K562 (cell line): ENCODE measurements around the gene ZNF487. TPM values are rescaled to one million over a fixed set of nuclear protein-coding genes. Genes with fewer than 3 reads are reported as not detected.

Experiments
- ATAC-seq: fragments of 200-7000 bp; cut with Tn5 transposase; 3 replicates; pipeline ENCODE4 v1.9.1; 2020; ENCODE audit warnings: moderate library complexity
- BruUV-seq: library from RNA; stranded (reverse); fragments of 400-500 nt; replicated peaks from 2 replicates; lab custom pipeline; 2021; lab: Mats Ljungman, UMichigan
- CTCF ChIA-PET: fragments of 300-600 bp; formaldehyde crosslinking; extraction: SDS; loops from one replicate; lab custom pipeline; 2021; ENCODE audit warnings: low intra/inter-chr PET ratio; lab: Yijun Ruan, JAX
- POLR2A ChIA-PET: fragments of 300-600, 350-650 bp; sonication (Branson Sonifier 250); formaldehyde crosslinking; extraction: SDS; loops from one replicate; lab custom pipeline; 2021; ENCODE audit warnings: antibody characterized with exemption, inconsistent platforms; lab: Yijun Ruan, JAX
- DNase-seq, 4 experiments: peaks; one replicate each; pipeline versions ENCODE4 v3.0.0 to v3.0.0-alpha.2; 2011 to 2018; ENCODE audit warnings: low spot score in 3 of 4, mixed read lengths in 3 of 4; ENCODE audit errors: extremely low read depth in 1 of 4
- FAIRE-seq: peaks from 2 replicates; lab custom pipeline; 2011; peaks lifted over from hg19 to GRCh38; lab: Jason Lieb, UNC
- H2AFZ ChIP-seq: 2 replicates; pipeline ENCODE4 v1.6.0; 2011; ENCODE audit warnings: low read depth, low read length, control low read depth, inconsistent platforms
- H3K27ac ChIP-seq: fragments of 200-600 bp; 3 replicates; pipeline ENCODE4 v1.8.0; 2011; ENCODE audit warnings: low read depth, mild to moderate bottlenecking, control low read depth, inconsistent platforms, low read length, moderate library complexity, mixed read lengths; ENCODE audit errors: extremely low read depth
- H3K27me3 ChIP-seq, 2 experiments: fragments of 300-600 bp in 1 of 2; 2 replicates in 1 of 2; 3 replicates in 1 of 2; pipeline versions ENCODE4 v1.6.0 to v1.8.0; 2011; ENCODE audit warnings: inconsistent platforms in 2 of 2, low read length in 2 of 2, mild to moderate bottlenecking in 1 of 2, mixed read lengths in 1 of 2, moderate library complexity in 1 of 2; ENCODE audit not compliant: control insufficient read depth in 2 of 2, insufficient read depth in 2 of 2
- H3K36me3 ChIP-seq: fragments of 300-600 bp; 3 replicates; pipeline ENCODE4 v1.8.0; 2011; ENCODE audit warnings: mild to moderate bottlenecking, low read length, inconsistent platforms; ENCODE audit not compliant: control insufficient read depth, insufficient read depth
- H3K4me1 ChIP-seq, 2 experiments: fragments of 200-600 bp in 1 of 2; replicated peaks in 1 of 2; 2 replicates in 1 of 2; 3 replicates in 1 of 2; pipeline versions ENCODE4 v1.5.1 to v1.8.0; 2011; ENCODE audit warnings: inconsistent platforms in 2 of 2, low read length in 2 of 2, mild to moderate bottlenecking in 1 of 2, mixed read lengths in 1 of 2, moderate library complexity in 1 of 2; ENCODE audit not compliant: control insufficient read depth in 2 of 2, insufficient read depth in 2 of 2
- H3K4me2 ChIP-seq: 2 replicates; pipeline ENCODE4 v1.6.1; 2011; ENCODE audit warnings: low read length, control low read depth, inconsistent platforms, mixed read lengths; ENCODE audit not compliant: insufficient read depth
- H3K4me3 ChIP-seq: fragments of 200-600 bp; sonication (generic), shearing (Covaris generic); 2 replicates; pipeline ENCODE4 v1.5.1; 2016; ENCODE audit warnings: control low read depth, inconsistent platforms
- H3K79me2 ChIP-seq: fragments of 200-600 bp; 3 replicates; pipeline ENCODE4 v1.8.0; 2011; ENCODE audit warnings: low read length, inconsistent platforms; ENCODE audit not compliant: control insufficient read depth, insufficient read depth
- H3K9ac ChIP-seq, 2 experiments: 2 replicates each; pipeline versions ENCODE4 v1.6.0 to v1.6.1; 2011; ENCODE audit warnings: low read depth in 2 of 2, low read length in 2 of 2, control low read depth in 1 of 2, inconsistent platforms in 1 of 2, mild to moderate bottlenecking in 1 of 2, mixed read lengths in 1 of 2; ENCODE audit not compliant: insufficient read depth in 1 of 2
- H3K9me1 ChIP-seq: one replicate; pipeline ENCODE4 v1.6.0; 2011; ENCODE audit warnings: inconsistent platforms, mild to moderate bottlenecking, low read length, moderate library complexity; ENCODE audit not compliant: control insufficient read depth, insufficient read depth
- H3K9me3 ChIP-seq: replicated peaks from 2 replicates; pipeline ENCODE4 v1.5.1; 2011; ENCODE audit warnings: low read depth, low read length, inconsistent platforms; ENCODE audit not compliant: control insufficient read depth, insufficient read depth
- H4K20me1 ChIP-seq: replicated peaks from 2 replicates; pipeline ENCODE4 v1.6.1; 2011; ENCODE audit warnings: low read length, inconsistent platforms, mixed read lengths; ENCODE audit not compliant: control insufficient read depth, insufficient read depth
- CHD2 ChIP-seq: IDR thresholded peaks from 2 replicates; pipeline ENCODE4 v1.6.1; 2011; ENCODE audit warnings: low read depth, low read length
- ILF3 ChIP-seq: fragments of 450-650 bp; IDR thresholded peaks from 2 replicates; pipeline ENCODE4 v1.6.1; 2018; ENCODE audit warnings: antibody characterized with exemption, mild to moderate bottlenecking, moderate library complexity, borderline replicate concordance
- MEF2D ChIP-seq: conservative IDR thresholded peaks from 2 replicates; pipeline ENCODE4 v1.6.1; 2016; ENCODE audit warnings: low read depth, missing genetic modification characterization, missing compliant biosample characterization
- PHF20 ChIP-seq: fragments of 450-650 bp; IDR thresholded peaks from 2 replicates; pipeline ENCODE4 v1.6.1; 2018; ENCODE audit not compliant: partially characterized antibody
- POLR2AphosphoS2 ChIP-seq: IDR thresholded peaks from 2 replicates; pipeline ENCODE4 v1.6.1; 2012; ENCODE audit warnings: low read length, improper control_type of control experiment
- SIN3A ChIP-seq, 2 experiments: fragments of 150-350 bp in 1 of 2; IDR thresholded peaks; 2 replicates each; pipeline ENCODE4 v1.6.1; 2011 to 2016; ENCODE audit warnings: borderline replicate concordance in 2 of 2, low read depth in 2 of 2, low read length in 2 of 2, mild to moderate bottlenecking in 2 of 2, moderate library complexity in 2 of 2; ENCODE audit not compliant: control insufficient read depth in 1 of 2
- SP1 ChIP-seq: sonication (generic); formaldehyde crosslinking; IDR thresholded peaks from 2 replicates; pipeline ENCODE4 v1.8.1; 2022; ENCODE audit warnings: mild to moderate bottlenecking, missing genetic modification reagents
- SRSF9 ChIP-seq: fragments of 200-400 bp; formaldehyde crosslinking; IDR thresholded peaks from 2 replicates; pipeline ENCODE4 v1.6.1; 2017; ENCODE audit warnings: low read depth, low read length, borderline replicate concordance
- WGBS: fragments of 100-300 bp; shearing (Covaris generic); methylation state at CpG from one replicate; pipeline ENCODE4 v1.1.6; 2016; ENCODE audit warnings: low coverage, mixed read lengths; ENCODE audit not compliant: insufficient coverage; ENCODE audit errors: missing lambda C conversion rate; 5-methylcytosine and 5-hydroxymethylcytosine counted together
- in situ Hi-C: fragments of 300-500 bp; cut with MboI; formaldehyde crosslinking; loops from 4 replicates; pipeline ENCODE4 v1.15.0; 2018; ENCODE audit warnings: inconsistent platforms, mixed read lengths
- intact Hi-C: fragments of 100-400 bp; cut with micrococcal nuclease; formaldehyde crosslinking; loops from 2 replicates; pipeline ENCODE4 v1.14.2; 2022
- polyA plus RNA-seq, 8 experiments: library from polyadenylated mRNA; depleted of rRNA in 4 of 8; stranded (reverse) in 5 of 8; unstranded in 3 of 8; fragments of >200 nt; fragmentation: Nextera tagmentation in 2 of 8; fragmentation: Illumina TruSeq in 1 of 8; extraction: Ambion mirVana in 2 of 8; extraction: Trizol in 1 of 8; gene quantifications; 2 replicates each; pipeline versions ENCODE4 v1.2.1 to v1.2.3, GENCODE V29; 2011 to 2014; ENCODE audit warnings: inconsistent platforms in 1 of 8, missing spikeins in 1 of 8
- total RNA-seq, 7 experiments: library from RNA; depleted of rRNA in 6 of 7; stranded (reverse); fragments of >200 nt in 6 of 7; fragmentation: Illumina TruSeq in 2 of 7; extraction: Trizol in 2 of 7; gene quantifications; 2 replicates each; pipeline versions ENCODE4 v1.2.1 to v1.2.3, GENCODE V29; 2011 to 2021; ENCODE audit warnings: low replicate concordance in 1 of 7
- TF ChIP-seq, protein P1 (sequence below): sonication (generic); formaldehyde crosslinking; IDR thresholded peaks from 2 replicates; pipeline ENCODE4 v1.8.1; 2023; ENCODE audit warnings: mild to moderate bottlenecking, missing genetic modification reagents

The ZNF487 gene
- total and polyA plus RNA-seq, 9 of the 15 experiments (the other 6 are each of a cell fraction or from before 2014, with no cell fraction given): 1.9 to 6.5 (median 4.2) TPM

DNA sequence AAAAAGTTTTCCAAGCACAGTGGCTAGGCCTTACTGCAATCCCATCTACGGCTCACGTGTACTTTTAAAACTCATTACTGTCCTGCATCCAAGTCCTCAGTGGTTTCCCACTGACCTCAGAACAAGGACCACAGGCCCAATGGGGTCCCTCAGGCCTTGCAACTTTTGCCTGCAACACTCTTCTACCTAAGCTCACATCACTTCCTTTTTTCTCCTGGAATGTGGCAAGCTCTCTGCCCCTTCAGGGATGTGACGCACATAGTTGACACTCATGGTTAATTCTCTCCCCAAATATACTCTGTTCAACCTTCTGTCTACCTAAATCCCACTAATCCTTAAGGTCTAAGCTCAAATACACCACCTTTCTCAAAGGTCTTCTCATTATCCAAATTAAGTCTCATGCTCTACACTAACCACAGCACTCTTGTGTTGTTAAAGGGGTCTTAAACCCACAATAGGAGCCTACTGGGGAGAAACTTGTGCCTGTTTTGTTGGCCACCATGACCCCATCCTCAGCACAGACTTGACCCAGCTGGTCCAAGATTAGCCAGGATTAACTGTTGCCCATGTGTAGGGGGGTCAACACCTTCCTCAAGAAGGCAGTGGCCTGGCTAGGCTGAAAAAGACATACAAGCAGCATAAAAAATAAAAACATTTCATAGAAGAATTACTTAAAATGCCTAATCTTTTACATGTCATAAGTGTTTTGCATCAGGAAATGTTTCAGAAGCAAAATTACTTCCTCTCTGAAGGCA lies 43.1 kb upstream of the ZNF487 start (continued):
- TF ChIP-seq PHF20: no peak
- TF ChIP-seq SRSF9: no peak
- TF ChIP-seq, all 486 proteins: peak for 6

DNA sequence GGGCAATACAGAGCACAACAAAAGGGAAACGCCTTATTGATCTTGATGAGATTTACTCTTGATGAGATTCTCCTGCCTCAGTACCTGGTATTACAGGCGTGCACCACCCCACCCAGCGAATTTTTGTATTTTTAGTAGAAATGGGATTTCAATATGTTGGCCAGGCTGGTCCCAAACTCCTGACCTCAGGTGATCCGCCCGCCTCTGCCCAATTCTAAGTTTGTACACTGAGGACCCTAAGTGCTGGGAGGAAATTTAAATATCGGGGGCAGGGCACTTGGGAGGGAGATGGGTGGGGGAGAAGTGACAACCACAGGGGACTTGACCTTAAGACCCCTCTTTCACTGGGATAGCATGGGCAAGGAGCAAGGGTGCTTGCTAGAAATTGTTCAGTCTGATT lies 42.0 kb upstream of the ZNF487 start:
- POLR2A ChIA-PET: interaction anchor here (1.3 to 5.3 kb wide), 6 partner anchors 9 to 68 kb away, joined by 3 to 73 read pairs (median 7); no protein-coding TSS in a partner anchor
- TF ChIP-seq ILF3 (0 out of 2 replicates have a peak, but pooled peaks have one; percentile 10), CHD2 (0 out of 2 replicates have a peak, but pooled peaks have one; percentile 14), SP1 (CRISPR knock-in tag) (no peak), MEF2D (tag) (no peak), POLR2AphosphoS2 (0 out of 2 replicates have a peak, but pooled peaks have one; percentile 47), SIN3A (IDR thresholded peaks at IDR 0.05; ENCODE audit: borderline replicate concordance in 2 of 2, control insufficient read depth in 1 of 2, low read depth in 2 of 2, low read length in 2 of 2) (0 out of 4 replicates have a peak, but pooled peaks of 1 of the 2 experiments have one; percentile 21)
- TF ChIP-seq, protein P1, sequence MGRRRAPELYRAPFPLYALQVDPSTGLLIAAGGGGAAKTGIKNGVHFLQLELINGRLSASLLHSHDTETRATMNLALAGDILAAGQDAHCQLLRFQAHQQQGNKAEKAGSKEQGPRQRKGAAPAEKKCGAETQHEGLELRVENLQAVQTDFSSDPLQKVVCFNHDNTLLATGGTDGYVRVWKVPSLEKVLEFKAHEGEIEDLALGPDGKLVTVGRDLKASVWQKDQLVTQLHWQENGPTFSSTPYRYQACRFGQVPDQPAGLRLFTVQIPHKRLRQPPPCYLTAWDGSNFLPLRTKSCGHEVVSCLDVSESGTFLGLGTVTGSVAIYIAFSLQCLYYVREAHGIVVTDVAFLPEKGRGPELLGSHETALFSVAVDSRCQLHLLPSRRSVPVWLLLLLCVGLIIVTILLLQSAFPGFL (CRISPR knock-in tag): peak; percentile 62; the same call in 1 of the 2 replicates
- no peaks in the 10 kb centered on the region for H3K27me3 ChIP-seq
- WGBS: 61% methylated on average over 6 of the region's 6 CpGs
- peaks cover 8% of the 10 kb centered on the region for H3K9me1 ChIP-seq
- H4K20me1 ChIP-seq: peaks cover 69% of the 10 kb centered on the region
- intact Hi-C loops: loop anchor here (5.0 kb wide), 1 partner anchor 48 kb away; no protein-coding TSS in a partner anchor
- CTCF ChIA-PET: no interaction called here
- peak overlapping the region; percentile 89 for H3K4me2 ChIP-seq
- DNase-seq (peak in 2 of 4 experiments; percentile 22 to 23), FAIRE-seq (no peak), ATAC-seq (no peak)
- in situ Hi-C loops: loop anchor here (5.0 kb wide), 1 partner anchor 57 kb away; no protein-coding TSS in a partner anchor
- H3K9me3 ChIP-seq: no peaks in the 10 kb centered on the region
- peak overlapping the region; percentile 65 for H3K4me3 ChIP-seq
- peak overlapping the region; percentile 96 for H3K27ac ChIP-seq
- H3K79me2 ChIP-seq: peaks cover 97% of the 10 kb centered on the region
- H3K9ac ChIP-seq: peak overlapping the region; percentile 34 to 96; a peak in 3 of 4 replicates
- H3K4me1 ChIP-seq: peaks cover 58 to 62% of the 10 kb centered on the region in 2 experiments; a peak in 4 of 5 replicates
- no peak overlapping the region for H2AFZ ChIP-seq
- no TSS peak for BruUV-seq
- H3K36me3 ChIP-seq: peaks cover 85% of the 10 kb centered on the region
